HG02852 (cell line): Measurements from ENCODE around the gene CPXM2.

Source experiments
- ATAC-seq: cut with Tn5 transposase; IDR thresholded peaks from one replicate; pipeline ENCODE4 v1.9.1; 2021; ENCODE audit warnings: mild to moderate bottlenecking, moderate library complexity; ENCODE audit not compliant: unreplicated experiment

CPXM2 gene

GRCh38 chr10:123778719-123779517, 112.7 kb downstream of the CPXM2 start:
- no peak for ATAC-seq

GRCh38 chr10:123777881-123778280, 113.7 kb downstream of the CPXM2 start:
- no peak for ATAC-seq

- no peak for ATAC-seq
These were observed 117.4 kb downstream of the CPXM2 start for GRCh38 chr10:123774132-123774742.

GRCh38 chr10:123772645-123773508, 118.7 kb downstream of the CPXM2 start:
- ATAC-seq, result no peak

GRCh38 chr10:123771877-123772644, 119.5 kb downstream of the CPXM2 start:
- no peak for ATAC-seq

GRCh38 chr10:123769647-123770046, 122.0 kb downstream of the CPXM2 start:
- no peak for ATAC-seq

- no peak for ATAC-seq
These were observed 124.8 kb downstream of the CPXM2 start for GRCh38 chr10:123766761-123767160.

- no peak for ATAC-seq
These were observed 125.6 kb downstream of the CPXM2 start for GRCh38 chr10:123766012-123766411.

- ATAC-seq, result no peak
These were observed 129.9 kb downstream of the CPXM2 start for GRCh38 chr10:123761666-123762230.

GRCh38 chr10:123761038-123761428, 130.6 kb downstream of the CPXM2 start:
- ATAC-seq, result no peak

- no peak for ATAC-seq
These were observed 131.1 kb downstream of the CPXM2 start for GRCh38 chr10:123760356-123761037.

- no peak for ATAC-seq
These were observed 132.0 kb downstream of the CPXM2 start for GRCh38 chr10:123759501-123760031.

GRCh38 chr10:123759041-123759440, 132.6 kb downstream of the CPXM2 start:
- no peak for ATAC-seq

- no peak for ATAC-seq
These were observed 133.8 kb downstream of the CPXM2 start for GRCh38 chr10:123757853-123758252.

- ATAC-seq, result no peak
These were observed 136.5 kb downstream of the CPXM2 start for GRCh38 chr10:123755061-123755460.

- no peak for ATAC-seq
These were observed 137.5 kb downstream of the CPXM2 start for GRCh38 chr10:123754123-123754522.

- no peak for ATAC-seq
These were observed 140.1 kb downstream of the CPXM2 start for GRCh38 chr10:123751342-123752134.

- no peak for ATAC-seq
These were observed 140.7 kb downstream of the CPXM2 start for GRCh38 chr10:123750901-123751300.

GRCh38 chr10:123748711-123749110, 142.9 kb downstream of the CPXM2 start:
- no peak for ATAC-seq
